ENCODE data around the gene ACVR1B. TPM values are rescaled to one million over a fixed set of nuclear protein-coding genes. Genes with fewer than 3 reads are reported as not detected.

ACVR1B gene
- polyA plus RNA-seq (2013, experiment 1 of 2), result 13.6 TPM
- polyA plus RNA-seq (2013, experiment 2 of 2), result 13.2 TPM

DNA sequence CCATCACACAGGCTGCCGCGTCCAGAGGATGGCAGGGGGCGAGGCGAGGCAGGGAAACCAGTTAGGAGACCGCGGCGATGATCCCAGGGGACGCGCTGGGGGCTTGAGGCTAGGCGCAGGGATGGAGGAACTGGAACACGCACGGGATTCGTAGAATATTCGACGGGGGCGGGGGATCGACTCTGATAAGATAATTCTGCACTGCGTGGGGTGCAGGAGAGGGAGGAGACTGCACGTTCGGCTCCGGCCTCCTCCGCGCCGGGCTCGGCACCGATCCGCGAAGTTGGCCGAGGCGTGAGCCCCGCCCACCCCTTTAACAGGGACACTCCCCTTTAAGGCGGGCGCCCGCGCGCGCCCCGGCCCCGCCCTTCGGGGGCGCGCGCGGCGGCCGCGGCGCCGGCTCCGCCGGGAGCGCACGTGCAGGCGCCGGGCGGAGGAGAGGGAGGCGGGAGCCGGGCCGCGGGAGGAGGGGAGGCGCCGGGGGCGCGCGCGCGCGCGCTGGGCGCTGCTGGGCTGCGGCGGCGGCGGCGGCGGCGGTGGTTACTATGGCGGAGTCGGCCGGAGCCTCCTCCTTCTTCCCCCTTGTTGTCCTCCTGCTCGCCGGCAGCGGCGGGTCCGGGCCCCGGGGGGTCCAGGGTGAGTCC is at the start of gene ACVR1B:
TSS of gene ACVR1B (plus strand) at position 501 of the 644 bp plus-strand sequence. CDS start at position 546, 45 bp downstream.
- peak within 1 kb of the TSS; percentile 91 for H2BK120ac ChIP-seq (ENCODE audit: low read depth, low read length)
- H3K4me1 ChIP-seq (ENCODE audit: control insufficient read depth, insufficient read depth, low read depth, low read length), result peaks cover 9% of the 10 kb centered on the region
- peaks cover 5 to 16% of the 10 kb centered on the region in 2 experiments for H3K27me3 ChIP-seq (ENCODE audit: control insufficient read depth in 1 of 2, insufficient read depth in 1 of 2, low read length in 2 of 2)
- H3K79me1 ChIP-seq (replicated peaks; ENCODE audit: low read length, poor library complexity, severe bottlenecking), result peaks cover 3% of the 10 kb centered on the region
- H2BK15ac ChIP-seq (ENCODE audit: low read depth, poor library complexity, severe bottlenecking), result peak within 1 kb of the TSS; percentile 34
- under 1% methylated on average over 28 of the region's 86 CpGs for WGBS
- H3K4me3 ChIP-seq (ENCODE audit: insufficient read depth in 1 of 2, low read depth in 1 of 2, low read length in 2 of 2), result peak within 1 kb of the TSS; percentile 84 to 91
- peak within 1 kb of the TSS; percentile 96 for H3K4me2 ChIP-seq (ENCODE audit: low read length, poor library complexity, severe bottlenecking)
- no peak within 1 kb of the TSS for H2BK5ac ChIP-seq (ENCODE audit: low read depth, low read length, poor library complexity, severe bottlenecking)
- peak; percentile 87 for DNase-seq
- no peaks in the 10 kb centered on the region for H3K36me3 ChIP-seq (ENCODE audit: control insufficient read depth in 1 of 2, insufficient read depth in 2 of 2, low read depth in 1 of 2, low read length in 2 of 2)
- H3K9ac ChIP-seq (ENCODE audit: low read length), result peak within 1 kb of the TSS; percentile 98
- H3K9me3 ChIP-seq (ENCODE audit: control insufficient read depth, low read length), result no peaks in the 10 kb centered on the region
- H3K14ac ChIP-seq (ENCODE audit: low read length in 2 of 2), result peak within 1 kb of the TSS; percentile 79 to 88
- no peak within 1 kb of the TSS for H3K27ac ChIP-seq (ENCODE audit: low read length, poor library complexity, severe bottlenecking)
- H3K4ac ChIP-seq (ENCODE audit: low read depth in 1 of 2, low read length in 2 of 2), result peak within 1 kb of the TSS; percentile 76 to 97
- H4K8ac ChIP-seq (ENCODE audit: low read length), result peak within 1 kb of the TSS; percentile 45
- H4K91ac ChIP-seq (ENCODE audit: low read length), result peak within 1 kb of the TSS; percentile 66
- H3K18ac ChIP-seq (ENCODE audit: low read depth in 1 of 2, low read length in 2 of 2), result peak within 1 kb of the TSS; percentile 85 to 97
- no peak within 1 kb of the TSS for H2AK5ac ChIP-seq (ENCODE audit: low read length, severe bottlenecking)
- H2BK12ac ChIP-seq (ENCODE audit: low read length in 2 of 2), result peak within 1 kb of the TSS in 1 of 2 experiments; percentile 64
- peak within 1 kb of the TSS; percentile 91 for H2AFZ ChIP-seq (ENCODE audit: low read depth, low read length)
- H3K23ac ChIP-seq (ENCODE audit: low read length in 2 of 2), result peak within 1 kb of the TSS; percentile 10 to 91

DNA sequence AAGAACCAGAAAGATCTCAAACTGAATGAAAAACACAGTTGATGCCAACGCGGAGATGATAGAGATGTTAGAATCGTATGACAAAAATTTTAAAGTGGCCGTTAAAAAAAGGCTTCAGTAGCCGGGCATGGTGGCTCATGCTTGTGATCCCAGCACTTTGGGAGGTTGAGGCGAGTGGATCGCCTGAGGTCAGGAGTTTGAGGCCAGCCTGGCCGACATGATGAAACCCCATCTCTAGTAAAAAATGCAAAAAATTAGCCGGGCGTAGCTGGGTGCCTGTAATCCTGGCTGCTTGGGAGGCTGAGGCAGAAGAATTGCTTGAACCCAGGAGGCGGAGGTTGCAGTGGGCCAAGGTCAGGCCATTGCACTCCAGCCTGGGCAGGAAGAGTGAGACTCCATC is 49.6 kb upstream of the ACVR1B start:
- Histone ChIP-seq H3K9me3 (ENCODE audit: control insufficient read depth, low read length) (no peaks in the 10 kb centered on the region), H3K14ac (ENCODE audit: low read length in 2 of 2) (no peak overlapping the region), H3K4me2 (ENCODE audit: low read length, poor library complexity, severe bottlenecking) (no peak overlapping the region), H3K18ac (ENCODE audit: low read depth in 1 of 2, low read length in 2 of 2) (no peak overlapping the region), H3K27ac (ENCODE audit: low read length, poor library complexity, severe bottlenecking) (no peak overlapping the region), H4K91ac (ENCODE audit: low read length) (no peak overlapping the region), H3K4ac (ENCODE audit: low read depth in 1 of 2, low read length in 2 of 2) (no peak overlapping the region), H2BK12ac (ENCODE audit: low read length in 2 of 2) (no peak overlapping the region), H2AK5ac (ENCODE audit: low read length, severe bottlenecking) (no peak overlapping the region), H4K8ac (ENCODE audit: low read length) (no peak overlapping the region), H3K4me1 (ENCODE audit: control insufficient read depth, insufficient read depth, low read depth, low read length) (peaks cover 7% of the 10 kb centered on the region), H3K36me3 (ENCODE audit: control insufficient read depth in 1 of 2, insufficient read depth in 2 of 2, low read depth in 1 of 2, low read length in 2 of 2) (no peaks in the 10 kb centered on the region), H3K27me3 (ENCODE audit: control insufficient read depth in 1 of 2, insufficient read depth in 1 of 2, low read length in 2 of 2) (no peaks in the 10 kb centered on the region), H2BK15ac (ENCODE audit: low read depth, poor library complexity, severe bottlenecking) (no peak overlapping the region), H3K23ac (ENCODE audit: low read length in 2 of 2) (no peak overlapping the region), H3K4me3 (ENCODE audit: insufficient read depth in 1 of 2, low read depth in 1 of 2, low read length in 2 of 2) (no peak overlapping the region), H3K9ac (ENCODE audit: low read length) (no peak overlapping the region), H2AFZ (ENCODE audit: low read depth, low read length) (no peak overlapping the region), H2BK120ac (ENCODE audit: low read depth, low read length) (no peak overlapping the region), H3K79me1 (replicated peaks; ENCODE audit: low read length, poor library complexity, severe bottlenecking) (no peaks in the 10 kb centered on the region), H2BK5ac (ENCODE audit: low read depth, low read length, poor library complexity, severe bottlenecking) (no peak overlapping the region)
- no peak for DNase-seq
- WGBS, result 97% methylated on average over 10 of the region's 11 CpGs

DNA sequence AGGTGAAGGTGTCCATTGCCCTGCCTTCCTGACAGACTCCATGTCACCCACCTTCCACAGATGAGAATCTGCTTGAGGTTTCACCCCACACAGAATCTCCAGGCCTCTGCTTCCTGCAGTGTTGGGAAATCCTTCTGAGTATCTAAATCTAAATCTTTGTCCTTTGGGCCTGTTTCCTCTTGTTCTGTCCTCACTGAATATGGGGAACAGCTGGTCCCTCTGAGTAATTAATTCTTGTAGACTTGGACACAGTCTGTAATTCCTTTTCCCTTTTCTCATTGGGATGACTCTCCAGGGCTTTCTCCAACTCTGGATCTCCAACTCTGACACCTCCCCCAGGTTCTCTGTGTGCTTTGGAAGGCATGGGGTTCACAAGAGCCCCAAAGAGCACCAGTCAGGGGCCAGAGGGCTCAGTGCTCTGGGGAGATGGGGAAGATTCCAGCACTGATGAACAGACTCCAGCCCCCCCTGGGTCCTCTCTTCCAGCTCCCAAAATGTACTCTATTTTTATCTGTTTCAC is 46.5 kb upstream of the ACVR1B start:
- Histone ChIP-seq H3K4me2 (ENCODE audit: low read length, poor library complexity, severe bottlenecking) (no peak overlapping the region), H2BK12ac (ENCODE audit: low read length in 2 of 2) (peak overlapping the region; percentile 80 to 99), H3K36me3 (ENCODE audit: control insufficient read depth in 1 of 2, insufficient read depth in 2 of 2, low read depth in 1 of 2, low read length in 2 of 2) (peaks cover 0 to 9% of the 10 kb centered on the region in 2 experiments), H2AK5ac (ENCODE audit: low read length, severe bottlenecking) (no peak overlapping the region), H2BK15ac (ENCODE audit: low read depth, poor library complexity, severe bottlenecking) (peak overlapping the region; percentile 87), H3K23ac (ENCODE audit: low read length in 2 of 2) (no peak overlapping the region), H2BK5ac (ENCODE audit: low read depth, low read length, poor library complexity, severe bottlenecking) (no peak overlapping the region), H3K4me1 (ENCODE audit: control insufficient read depth, insufficient read depth, low read depth, low read length) (peaks cover 7% of the 10 kb centered on the region), H2BK120ac (ENCODE audit: low read depth, low read length) (peak overlapping the region; percentile 95), H2AFZ (ENCODE audit: low read depth, low read length) (no peak overlapping the region), H3K27ac (ENCODE audit: low read length, poor library complexity, severe bottlenecking) (no peak overlapping the region), H3K14ac (ENCODE audit: low read length in 2 of 2) (no peak overlapping the region), H3K4ac (ENCODE audit: low read depth in 1 of 2, low read length in 2 of 2) (peak overlapping the region; percentile 24 to 86), H3K18ac (ENCODE audit: low read depth in 1 of 2, low read length in 2 of 2) (peak overlapping the region; percentile 76 to 92), H3K4me3 (ENCODE audit: insufficient read depth in 1 of 2, low read depth in 1 of 2, low read length in 2 of 2) (peak overlapping the region in 1 of 2 experiments; percentile 58), H3K79me1 (replicated peaks; ENCODE audit: low read length, poor library complexity, severe bottlenecking) (no peaks in the 10 kb centered on the region), H4K91ac (ENCODE audit: low read length) (peak overlapping the region; percentile 43), H3K9ac (ENCODE audit: low read length) (peak overlapping the region; percentile 95), H4K8ac (ENCODE audit: low read length) (no peak overlapping the region), H3K9me3 (ENCODE audit: control insufficient read depth, low read length) (no peaks in the 10 kb centered on the region), H3K27me3 (ENCODE audit: control insufficient read depth in 1 of 2, insufficient read depth in 1 of 2, low read length in 2 of 2) (peaks cover 0 to 2% of the 10 kb centered on the region in 2 experiments)
- DNase-seq, result peak; percentile 90

All from mesenchymal stem cell (in vitro differentiated cells and primary cell).